ENCODE data around the gene RIN3. TPM values are rescaled to one million over a fixed set of nuclear protein-coding genes. Genes with fewer than 3 reads are reported as not detected.

RIN3 gene
- total and polyA plus RNA-seq, 4 donors = 5.0 to 15.6 (median 9.0) TPM

GRCh38 chr14:92553438-92553837, 39.9 kb downstream of the RIN3 start:
- Histone ChIP-seq H3K4me3 (ENCODE audit: low read depth in 1 of 3, low read length in 3 of 3) (no peak overlapping the region), H3K4me1 (ENCODE audit: control insufficient read depth in 4 of 4, insufficient read depth in 4 of 4, low read length in 3 of 4) (peaks cover 0 to 9% (median 2%) of the 10 kb centered on the region in 4 donors), H3K27me3 (ENCODE audit: control insufficient read depth in 4 of 4, insufficient read depth in 4 of 4, low read length in 3 of 4) (no peaks in the 10 kb centered on the region), H3K27ac (ENCODE audit: low read depth in 1 of 2, low read length in 2 of 2) (no peak overlapping the region), H3K36me3 (ENCODE audit: control insufficient read depth in 4 of 4, insufficient read depth in 3 of 4, low read depth in 1 of 4, low read length in 3 of 4) (peaks cover 0 to 15% (median 11%) of the 10 kb centered on the region in 4 donors), H3K9me3 (ENCODE audit: control insufficient read depth in 4 of 4, low read length in 3 of 4) (no peaks in the 10 kb centered on the region), H3K9ac (ENCODE audit: low read depth in 1 of 2, low read length in 2 of 2) (no peak overlapping the region)
- no peak for TF ChIP-seq RAD21 (IDR thresholded peaks at IDR 0.05)
- no peak for TF ChIP-seq REST (IDR thresholded peaks at IDR 0.05)
- no peak for TF ChIP-seq YY1 (IDR thresholded peaks at IDR 0.05)
- TF ChIP-seq FOXA2 (IDR thresholded peaks at IDR 0.05) = no peak
- TF ChIP-seq ATF3 (IDR thresholded peaks at IDR 0.05) = no peak
- no peak for TF ChIP-seq NR2F2 (IDR thresholded peaks at IDR 0.05)
- no peak for TF ChIP-seq HNF4A (conservative IDR thresholded peaks at IDR 0.05)
- TF ChIP-seq TAF1 (conservative IDR thresholded peaks at IDR 0.05) = no peak
- TF ChIP-seq FOXA1 (IDR thresholded peaks at IDR 0.05) = no peak
- no peak for TF ChIP-seq EGR1 (IDR thresholded peaks at IDR 0.05; ENCODE audit: low read depth in 2 of 2)
- TF ChIP-seq SP1 (IDR thresholded peaks at IDR 0.05) = no peak
- TF ChIP-seq ZBTB33 (IDR thresholded peaks at IDR 0.05) = no peak
- TF ChIP-seq RXRA (IDR thresholded peaks at IDR 0.05) = no peak
- TF ChIP-seq HNF4G (IDR thresholded peaks at IDR 0.05) = no peak
- no peak for TF ChIP-seq JUND (IDR thresholded peaks at IDR 0.05)
- TF ChIP-seq MAX (IDR thresholded peaks at IDR 0.05) = no peak
- no peak for TF ChIP-seq GABPA (IDR thresholded peaks at IDR 0.05 in 1 of 2, conservative IDR thresholded peaks at IDR 0.05 in 1 of 2)
- TF ChIP-seq CTCF (IDR thresholded peaks at IDR 0.05; ENCODE audit: low read depth, low read length, missing input control) = no peak
- 73% methylated on average over 10 of the region's 10 CpGs for WGBS
- no peak for DNase-seq (ENCODE audit: low spot score)

Data from liver (tissue), 9 donors.